ENCODE results near the gene PHF19. TPM values are rescaled to one million over a fixed set of nuclear protein-coding genes. Genes with fewer than 3 reads are reported as not detected.
A peak's percentile ranks its signal among the peaks of the same experiment; 100 is the strongest.

The PHF19 gene
- total RNA-seq, 4 donors from 2014 or later, result 11.5 to 22.1 (median 17.8) TPM

- TF ChIP-seq CTCF (IDR thresholded peaks at IDR 0.05) (no peak), POLR2A (IDR thresholded peaks at IDR 0.05) (no peak)
- no peak overlapping the region for H3K4me3 ChIP-seq (ENCODE audit: low read depth, poor library complexity, severe bottlenecking)
- no peak for DNase-seq (ENCODE audit: low spot score in 2 of 2)
- 88 to 92% methylated on average over 9 of the region's 9 CpGs for WGBS, 2 donors
- intact Hi-C loops (cut with DNase I; ENCODE audit: low total_unique reads), result no loop called here
These were observed 6.8 kb downstream of the PHF19 start for GRCh38 chr9:120870206-120870605.

- H3K4me3 ChIP-seq (ENCODE audit: low read depth, poor library complexity, severe bottlenecking), result no peak overlapping the region
- intact Hi-C loops (cut with DNase I; ENCODE audit: low total_unique reads), result loop anchor here (5.0 kb wide), 1 partner anchor 68 kb away; no protein-coding TSS in a partner anchor
- TF ChIP-seq CTCF (IDR thresholded peaks at IDR 0.05) (no peak), POLR2A (IDR thresholded peaks at IDR 0.05) (no peak)
- peak in 1 of 2 donors; percentile 88 for DNase-seq (ENCODE audit: low spot score in 2 of 2)
- WGBS, 2 donors, result 87 to 89% methylated on average over 10 of the region's 10 CpGs
These were observed 7.3 kb downstream of the PHF19 start for GRCh38 chr9:120869726-120870125.

GRCh38 chr9:120869360-120869687 lies 7.7 kb downstream of the PHF19 start:
- peak overlapping the region; percentile 21 for H3K4me3 ChIP-seq (ENCODE audit: low read depth, poor library complexity, severe bottlenecking)
- 26 to 30% methylated on average over 10 of the region's 10 CpGs for WGBS, 2 donors
- intact Hi-C loops (cut with DNase I; ENCODE audit: low total_unique reads), result loop anchor here (5.0 kb wide), 1 partner anchor 68 kb away; no protein-coding TSS in a partner anchor
- no peak for DNase-seq (ENCODE audit: low spot score in 2 of 2)
- TF ChIP-seq CTCF (IDR thresholded peaks at IDR 0.05), result no peak
- TF ChIP-seq POLR2A (IDR thresholded peaks at IDR 0.05), result no peak

GRCh38 chr9:120868676-120869359 lies 8.2 kb downstream of the PHF19 start:
- intact Hi-C loops (cut with DNase I; ENCODE audit: low total_unique reads), result loop anchor here (5.0 kb wide), 1 partner anchor 68 kb away; no protein-coding TSS in a partner anchor

GRCh38 chr9:120868339-120868675 lies 8.7 kb downstream of the PHF19 start:
- TF ChIP-seq CTCF (IDR thresholded peaks at IDR 0.05) (no peak), POLR2A (IDR thresholded peaks at IDR 0.05) (no peak)
- 8% methylated on average over 11 of the region's 11 CpGs for WGBS, 2 donors
- no peak overlapping the region for H3K4me3 ChIP-seq (ENCODE audit: low read depth, poor library complexity, severe bottlenecking)
- intact Hi-C loops (cut with DNase I; ENCODE audit: low total_unique reads), result loop anchor here (5.0 kb wide), 1 partner anchor 69 kb away; no protein-coding TSS in a partner anchor
- DNase-seq (ENCODE audit: low spot score in 2 of 2), result no peak

More at GRCh38 chr9:120868676-120869359, 8.2 kb downstream of the PHF19 start:
- H3K4me3 ChIP-seq (ENCODE audit: low read depth, poor library complexity, severe bottlenecking), result peak overlapping the region; percentile 21
- whole genome bisulfite sequencing, 2 donors, result 8 to 9% methylated on average over 23 to 31 of the region's 52 CpGs
- no peak for TF ChIP-seq CTCF (IDR thresholded peaks at IDR 0.05)
- no peak for TF ChIP-seq POLR2A (IDR thresholded peaks at IDR 0.05)
- peak; percentile 95 to 99 for DNase-seq (ENCODE audit: low spot score in 2 of 2)

All from lower leg skin (tissue), 4 donors.